Measurements from ENCODE around the gene CEP78. TPM values are rescaled to one million over a fixed set of nuclear protein-coding genes. Genes with fewer than 3 reads are reported as not detected.

CEP78 gene
- total and polyA plus RNA-seq, 7 donors = 1.8 to 4.3 (median 3.0) TPM

DNA sequence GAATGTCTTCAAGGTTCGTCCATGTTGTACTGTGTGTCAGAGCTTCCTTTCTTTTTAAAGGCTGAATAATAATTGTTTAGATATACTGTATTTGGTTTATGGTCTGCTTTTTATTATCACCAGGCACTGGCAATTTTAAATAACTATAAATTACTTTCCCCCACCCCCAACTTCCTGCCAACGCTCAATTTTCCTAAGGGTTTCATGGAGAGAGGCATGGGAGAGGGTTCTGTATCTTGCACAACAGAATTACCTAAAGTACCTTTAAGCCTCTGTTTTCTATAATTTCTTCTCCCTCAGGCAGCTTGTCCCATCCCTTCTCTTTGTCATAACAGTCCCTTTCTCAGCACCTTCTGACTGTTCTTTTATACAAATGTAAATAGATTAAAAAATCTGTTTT lies 71.5 kb downstream of the CEP78 start:
- Histone ChIP-seq H3K36me3 (ENCODE audit: insufficient read depth in 1 of 2, low read depth in 1 of 2) (no peaks in the 10 kb centered on the region), H3K27me3 (ENCODE audit: insufficient read depth in 3 of 3, low read length in 2 of 3) (no peaks in the 10 kb centered on the region), H3K27ac (no peak overlapping the region), H3K4me3 (no peak overlapping the region), H3K9me3 (no peaks in the 10 kb centered on the region), H3K4me1 (no peaks in the 10 kb centered on the region)
- 80 to 90% (median 88%) methylated on average over 2 of the region's 2 CpGs for WGBS, 3 donors
- ATAC-seq (no peak), DNase-seq (no peak)
- intact Hi-C loops (cut with DNase I) = no loop called here
- TF ChIP-seq, protein P1, sequence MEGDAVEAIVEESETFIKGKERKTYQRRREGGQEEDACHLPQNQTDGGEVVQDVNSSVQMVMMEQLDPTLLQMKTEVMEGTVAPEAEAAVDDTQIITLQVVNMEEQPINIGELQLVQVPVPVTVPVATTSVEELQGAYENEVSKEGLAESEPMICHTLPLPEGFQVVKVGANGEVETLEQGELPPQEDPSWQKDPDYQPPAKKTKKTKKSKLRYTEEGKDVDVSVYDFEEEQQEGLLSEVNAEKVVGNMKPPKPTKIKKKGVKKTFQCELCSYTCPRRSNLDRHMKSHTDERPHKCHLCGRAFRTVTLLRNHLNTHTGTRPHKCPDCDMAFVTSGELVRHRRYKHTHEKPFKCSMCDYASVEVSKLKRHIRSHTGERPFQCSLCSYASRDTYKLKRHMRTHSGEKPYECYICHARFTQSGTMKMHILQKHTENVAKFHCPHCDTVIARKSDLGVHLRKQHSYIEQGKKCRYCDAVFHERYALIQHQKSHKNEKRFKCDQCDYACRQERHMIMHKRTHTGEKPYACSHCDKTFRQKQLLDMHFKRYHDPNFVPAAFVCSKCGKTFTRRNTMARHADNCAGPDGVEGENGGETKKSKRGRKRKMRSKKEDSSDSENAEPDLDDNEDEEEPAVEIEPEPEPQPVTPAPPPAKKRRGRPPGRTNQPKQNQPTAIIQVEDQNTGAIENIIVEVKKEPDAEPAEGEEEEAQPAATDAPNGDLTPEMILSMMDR (IDR thresholded peaks at IDR 0.05) = no peak

GRCh38 chr9:78309066-78309465 lies 73.2 kb downstream of the CEP78 start:
- Histone ChIP-seq H3K9me3 (no peaks in the 10 kb centered on the region), H3K4me1 (no peaks in the 10 kb centered on the region), H3K27me3 (ENCODE audit: insufficient read depth in 3 of 3, low read length in 2 of 3) (no peaks in the 10 kb centered on the region), H3K4me3 (no peak overlapping the region), H3K36me3 (ENCODE audit: insufficient read depth in 1 of 2, low read depth in 1 of 2) (no peaks in the 10 kb centered on the region), H3K27ac (no peak overlapping the region)
- intact Hi-C loops (cut with DNase I) = no loop called here
- ATAC-seq = no peak
- TF ChIP-seq, protein P1 (IDR thresholded peaks at IDR 0.05) = no peak
- DNase-seq = no peak
- WGBS, 3 donors = 66 to 93% (median 86%) methylated on average over 6 of the region's 6 CpGs

DNA sequence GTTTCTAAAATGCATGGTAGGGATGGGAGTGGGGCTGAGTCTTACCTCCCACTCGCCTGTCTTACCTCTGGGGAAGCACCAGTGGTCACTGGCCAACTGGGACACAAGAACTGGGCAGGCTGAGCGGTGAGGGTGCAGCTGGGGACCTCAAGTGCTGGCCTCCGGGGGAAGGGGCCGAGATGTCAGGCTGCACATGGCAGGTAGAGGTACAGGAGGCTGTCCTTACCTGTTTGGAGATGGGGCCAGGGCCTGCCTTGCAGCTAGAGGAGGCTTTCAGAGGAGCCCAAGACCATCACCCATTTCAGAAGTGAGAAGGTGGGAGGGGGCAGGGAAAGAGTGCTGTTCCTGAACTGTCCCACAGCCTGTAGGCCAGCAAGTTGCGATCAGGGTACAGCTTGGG lies 75.2 kb downstream of the CEP78 start:
- ATAC-seq = no peak
- WGBS, 3 donors = 96 to 99% (median 96%) methylated on average over 5 of the region's 5 CpGs

DNA sequence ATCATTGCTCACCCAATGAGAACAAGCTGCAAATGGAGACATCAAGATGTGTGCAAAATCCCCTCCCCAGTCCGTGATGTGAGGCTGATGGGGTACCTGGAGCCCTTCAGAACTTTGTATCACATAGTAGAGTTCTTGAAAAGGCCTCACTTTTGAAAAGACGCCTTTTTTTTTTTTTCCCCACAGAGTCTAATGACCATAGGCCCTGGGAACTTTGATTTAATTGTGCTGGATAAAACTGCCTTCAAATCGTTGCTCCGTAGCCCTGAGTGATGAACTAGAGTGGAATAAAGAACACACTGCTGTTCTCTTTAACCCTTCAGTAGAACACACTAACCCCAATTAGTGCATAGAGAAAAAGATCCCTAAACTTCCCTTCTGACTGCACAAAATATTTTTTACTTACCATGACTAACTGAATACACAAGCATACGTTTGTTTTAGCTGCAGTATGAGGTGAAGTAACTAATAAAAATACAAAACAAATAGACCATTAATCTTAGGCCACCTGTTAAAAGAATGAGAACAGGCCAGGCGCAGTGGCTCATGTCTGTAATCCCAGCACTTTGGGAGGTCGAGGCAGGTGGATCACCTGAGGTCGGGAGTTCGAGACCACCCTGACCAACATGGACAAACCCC lies 76.1 kb downstream of the CEP78 start:
- Histone ChIP-seq H3K9me3 (no peaks in the 10 kb centered on the region), H3K27me3 (ENCODE audit: insufficient read depth in 3 of 3, low read length in 2 of 3) (no peaks in the 10 kb centered on the region), H3K27ac (no peak overlapping the region), H3K4me1 (no peaks in the 10 kb centered on the region), H3K4me3 (no peak overlapping the region), H3K36me3 (ENCODE audit: insufficient read depth in 1 of 2, low read depth in 1 of 2) (no peaks in the 10 kb centered on the region)
- ATAC-seq (no peak), DNase-seq (no peak)
- intact Hi-C loops (cut with DNase I) = no loop called here
- 50 to 81% (median 72%) methylated on average over 9 of the region's 9 CpGs for WGBS, 3 donors
- TF ChIP-seq, protein P1 (IDR thresholded peaks at IDR 0.05) = no peak

More for the DNA sequence above, 75.2 kb downstream of the CEP78 start:
- Histone ChIP-seq H3K27me3 (ENCODE audit: insufficient read depth in 3 of 3, low read length in 2 of 3) (no peaks in the 10 kb centered on the region), H3K27ac (no peak overlapping the region), H3K9me3 (no peaks in the 10 kb centered on the region), H3K4me1 (no peaks in the 10 kb centered on the region), H3K4me3 (no peak overlapping the region), H3K36me3 (ENCODE audit: insufficient read depth in 1 of 2, low read depth in 1 of 2) (no peaks in the 10 kb centered on the region)
- intact Hi-C loops (cut with DNase I) = no loop called here
- TF ChIP-seq, protein P1 (IDR thresholded peaks at IDR 0.05) = no peak
- no peak for DNase-seq

DNA sequence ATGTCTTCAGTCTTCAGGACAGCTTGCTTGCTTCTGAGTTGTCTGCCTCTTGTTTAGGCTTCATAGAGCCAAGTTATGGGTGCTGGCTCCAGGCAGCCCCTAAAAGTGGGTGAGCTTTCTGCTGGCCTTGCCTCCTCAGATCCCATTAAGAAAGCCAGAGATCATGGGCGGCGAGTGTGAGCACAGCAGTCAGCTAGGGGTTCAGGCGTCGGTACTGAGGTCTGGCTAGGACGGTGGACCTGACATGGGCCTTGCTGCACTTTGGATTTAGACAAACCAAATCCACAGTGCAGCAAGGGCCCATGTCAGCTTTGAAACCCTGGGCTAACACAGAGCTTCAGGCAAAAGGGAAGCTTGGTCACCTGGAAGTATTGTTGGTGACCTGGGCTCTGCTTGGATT lies 78.7 kb downstream of the CEP78 start:
- 83 to 88% (median 88%) methylated on average over 5 of the region's 5 CpGs for WGBS, 3 donors
- Histone ChIP-seq H3K9me3 (no peaks in the 10 kb centered on the region), H3K27me3 (ENCODE audit: insufficient read depth in 3 of 3, low read length in 2 of 3) (no peaks in the 10 kb centered on the region), H3K27ac (no peak overlapping the region), H3K36me3 (ENCODE audit: insufficient read depth in 1 of 2, low read depth in 1 of 2) (no peaks in the 10 kb centered on the region), H3K4me1 (no peaks in the 10 kb centered on the region), H3K4me3 (no peak overlapping the region)
- DNase-seq (no peak), ATAC-seq (no peak)
- TF ChIP-seq, protein P1 (IDR thresholded peaks at IDR 0.05) = no peak
- intact Hi-C loops (cut with DNase I) = no loop called here
